Endothelial cell of umbilical vein (primary cell): ENCODE data around the gene FCSK. TPM values are rescaled to one million over a fixed set of nuclear protein-coding genes. Genes with fewer than 3 reads are reported as not detected.
"Not testable (repeated sequence)": the region's sequence is repeated elsewhere in the genome, so short reads cannot be mapped to it uniquely, and the experiment has no call there.

Experiments
- BruUV-seq: library from RNA; stranded (reverse); fragments of 400-500 nt; replicated peaks from 2 replicates; lab custom pipeline; 2021; lab: Mats Ljungman, UMichigan
- CTCF ChIA-PET: fragments of 300-600, 350-600 bp; sonication (Branson Sonifier 250); formaldehyde crosslinking; loops from one replicate; lab custom pipeline; 2021; ENCODE audit warnings: antibody characterized with exemption, inconsistent platforms; lab: Charles Lee
- POLR2A ChIA-PET: fragments of 300-600, 350-600 bp; sonication (Branson Sonifier 250); formaldehyde crosslinking; loops from one replicate; lab custom pipeline; 2021; ENCODE audit warnings: antibody characterized with exemption, inconsistent platforms; lab: Charles Lee
- DNase-seq: peaks from one replicate; pipeline ENCODE4 v3.0.0-alpha.2; 2011; ENCODE audit warnings: low read depth, low spot score
- FAIRE-seq: peaks from 2 replicates; lab custom pipeline; 2011; peaks lifted over from hg19 to GRCh38; lab: Jason Lieb, UNC
- H2AFZ ChIP-seq: 2 replicates; pipeline ENCODE4 v1.6.0; 2012; ENCODE audit warnings: low read depth, low read length, control low read depth, inconsistent platforms
- H3K27ac ChIP-seq: 2 replicates; pipeline ENCODE4 v1.5.1; 2011; ENCODE audit warnings: low read depth, mild to moderate bottlenecking, control low read depth, low read length, moderate library complexity; ENCODE audit not compliant: insufficient read depth
- H3K27me3 ChIP-seq, 2 experiments: 2 replicates each; pipeline versions ENCODE4 v1.6.0 to v1.6.1; 2011; ENCODE audit warnings: low read length in 2 of 2, mixed read lengths in 1 of 2; ENCODE audit not compliant: control insufficient read depth in 2 of 2, insufficient read depth in 2 of 2
- H3K36me3 ChIP-seq, 2 experiments: 2 replicates in 1 of 2; 3 replicates in 1 of 2; pipeline ENCODE4 v1.5.1; 2011; ENCODE audit warnings: low read length in 2 of 2, mild to moderate bottlenecking in 1 of 2, moderate library complexity in 1 of 2; ENCODE audit not compliant: control insufficient read depth in 2 of 2, insufficient read depth in 2 of 2; ENCODE audit errors: extremely low read depth in 1 of 2
- H3K4me1 ChIP-seq: 3 replicates; pipeline ENCODE4 v1.5.1; 2011; ENCODE audit warnings: mild to moderate bottlenecking, low read length; ENCODE audit not compliant: control insufficient read depth, insufficient read depth; ENCODE audit errors: extremely low read depth
- H3K4me2 ChIP-seq: 2 replicates; pipeline ENCODE4 v1.6.1; 2011; ENCODE audit warnings: low read length, control low read depth, mixed read lengths; ENCODE audit not compliant: insufficient read depth
- H3K4me3 ChIP-seq, 3 experiments: fragments of 200-600 bp in 1 of 3; sonication (generic), shearing (Covaris generic) in 1 of 3; replicated peaks in 1 of 3; 2 replicates each; pipeline ENCODE4 v1.5.1; 2011 to 2016; ENCODE audit warnings: control low read depth in 3 of 3, low read length in 3 of 3, mild to moderate bottlenecking in 2 of 3, inconsistent platforms in 1 of 3, low read depth in 1 of 3, moderate library complexity in 1 of 3; ENCODE audit not compliant: insufficient read depth in 1 of 3
- H3K79me2 ChIP-seq: 2 replicates; pipeline ENCODE4 v1.6.0; 2012; ENCODE audit warnings: low read length, inconsistent platforms; ENCODE audit not compliant: control insufficient read depth, insufficient read depth
- H3K9ac ChIP-seq: replicated peaks from 2 replicates; pipeline ENCODE3; 2011; ENCODE audit warnings: low read length, control low read depth; ENCODE audit not compliant: insufficient read depth; ENCODE audit errors: extremely low read depth
- H3K9me1 ChIP-seq: replicated peaks from 3 replicates; pipeline ENCODE4 v1.6.0; 2011; ENCODE audit warnings: mild to moderate bottlenecking, low read length; ENCODE audit not compliant: control insufficient read depth, insufficient read depth; ENCODE audit errors: extremely low read depth
- H3K9me3 ChIP-seq: replicated peaks from 2 replicates; pipeline ENCODE4 v1.5.1; 2012; ENCODE audit warnings: low read length, inconsistent platforms; ENCODE audit not compliant: control insufficient read depth, insufficient read depth
- H4K20me1 ChIP-seq: replicated peaks from 2 replicates; pipeline ENCODE3; 2011; ENCODE audit warnings: mild to moderate bottlenecking, low read length; ENCODE audit not compliant: control insufficient read depth, insufficient read depth; ENCODE audit errors: extremely low read depth
- CTCF ChIP-seq, 2 donors: IDR thresholded peaks; 1 replicate in 1 of 2; 2 replicates in 1 of 2; pipeline ENCODE4 v1.5.1; 2011; ENCODE audit warnings: low read length in 2 of 2, mild to moderate bottlenecking in 2 of 2, moderate library complexity in 2 of 2, control low read depth in 1 of 2, inconsistent platforms in 1 of 2, low read depth in 1 of 2; ENCODE audit not compliant: insufficient read depth in 1 of 2; ENCODE audit errors: extremely low read depth in 1 of 2
- FOS ChIP-seq: IDR thresholded peaks from 2 replicates; pipeline ENCODE4 v1.6.1; 2011; ENCODE audit warnings: mild to moderate bottlenecking, low read length, moderate library complexity, borderline replicate concordance; ENCODE audit not compliant: insufficient read depth
- JUN ChIP-seq: IDR thresholded peaks from 2 replicates; pipeline ENCODE4 v1.6.1; 2011; ENCODE audit warnings: borderline replicate concordance, low read depth; ENCODE audit not compliant: insufficient read length, insufficient read depth
- MAX ChIP-seq: IDR thresholded peaks from 2 replicates; pipeline ENCODE4 v1.6.1; 2011; ENCODE audit not compliant: insufficient read depth, insufficient read length
- POLR2A ChIP-seq: IDR thresholded peaks from 2 replicates; pipeline ENCODE4 v1.6.1; 2012; ENCODE audit warnings: low read depth, mild to moderate bottlenecking, control low read depth, low read length
- POLR2AphosphoS5 ChIP-seq: IDR thresholded peaks from 2 replicates; pipeline ENCODE4 v1.6.1; 2012; ENCODE audit warnings: low read depth, mild to moderate bottlenecking, control low read depth, low read length, moderate library complexity; ENCODE audit not compliant: insufficient read depth
- dilution Hi-C: fragments of 300-500 bp; cut with MboI; formaldehyde crosslinking; loops from one replicate; pipeline ENCODE4 v1.15.0; 2019; ENCODE audit warnings: low sequenced_read_pairs; ENCODE audit not compliant: extremely low pct_ligation_motif_present
- intact Hi-C: fragments of 100-400 bp; cut with micrococcal nuclease; formaldehyde crosslinking; loops from one replicate; pipeline ENCODE4 v1.10.0; 2022
- polyA plus RNA-seq, 4 experiments: library from polyadenylated mRNA; depleted of rRNA in 3 of 4; stranded (reverse) in 3 of 4; unstranded in 1 of 4; fragments of >200 nt; gene quantifications; 2 replicates each; pipeline versions ENCODE4 v1.2.1 to v1.2.3, GENCODE V29; 2011 to 2012; ENCODE audit warnings: missing spikeins in 1 of 4
- total RNA-seq: library from RNA; stranded (reverse); gene quantifications from 2 replicates; pipeline ENCODE4 v1.2.3, GENCODE V29; 2021

The FCSK gene
- total and polyA plus RNA-seq, 2 donors (not counting 3 experiments of a cell fraction or from before 2014, with no cell fraction given), result 12.4 to 18.0 TPM

- Histone ChIP-seq H3K9me3 (no peaks in the 10 kb centered on the region), H4K20me1 (no peaks in the 10 kb centered on the region), H3K4me1 (no peaks in the 10 kb centered on the region), H2AFZ (no peak overlapping the region), H3K36me3 (no peaks in the 10 kb centered on the region), H3K27me3 (no peaks in the 10 kb centered on the region), H3K9me1 (no peaks in the 10 kb centered on the region), H3K27ac (no peak overlapping the region), H3K4me3 (no peak overlapping the region), H3K79me2 (no peaks in the 10 kb centered on the region), H3K9ac (no peak overlapping the region), H3K4me2 (no peak overlapping the region)
- no peak for FAIRE-seq
- BruUV-seq, result no TSS peak
- no peak for TF ChIP-seq FOS
- no peak for TF ChIP-seq CTCF (IDR thresholded peaks at IDR 0.05; ENCODE audit: extremely low read depth in 1 of 2, insufficient read depth in 1 of 2, low read depth in 1 of 2, low read length in 2 of 2)
- no peak for TF ChIP-seq MAX
- TF ChIP-seq JUN, result no peak
- TF ChIP-seq POLR2AphosphoS5, result no peak
- no peak for TF ChIP-seq POLR2A
- intact Hi-C loops (no loop called here), dilution Hi-C loops (no loop called here)
- CTCF ChIA-PET, result no interaction called here
- POLR2A ChIA-PET, result no interaction called here
- no peak for DNase-seq
These were observed 6.3 kb upstream of the FCSK start for GRCh38 chr16:70448075-70448474.

- dilution Hi-C loops, H3K9me3 ChIP-seq, FAIRE-seq, H3K27me3 ChIP-seq, H3K79me2 ChIP-seq, H3K9me1 ChIP-seq, intact Hi-C loops, H3K36me3 ChIP-seq, POLR2A ChIA-PET, H3K9ac ChIP-seq, H3K27ac ChIP-seq, H4K20me1 ChIP-seq, H3K4me1 ChIP-seq, BruUV-seq, DNase-seq: not testable (repeated sequence)
- CTCF ChIA-PET, result interaction anchor here (1.0 to 1.1 kb wide), 2 partner anchors 11 kb away, joined by 3 read pairs; partner anchors contain the start of gene ST3GAL2
- peak overlapping the region; percentile 42 for H3K4me2 ChIP-seq
- H3K4me3 ChIP-seq, result peak overlapping the region in 1 of 3 experiments; percentile 25
- peak overlapping the region; percentile 81 for H2AFZ ChIP-seq
These were observed 4.0 kb upstream of the FCSK start for GRCh38 chr16:70450142-70451003.

GRCh38 chr16:70451004-70451340, 3.4 kb upstream of the FCSK start:
- H3K79me2 ChIP-seq, H3K9me3 ChIP-seq, H3K27me3 ChIP-seq, H4K20me1 ChIP-seq, BruUV-seq, FAIRE-seq, H3K4me1 ChIP-seq, intact Hi-C loops, H3K9me1 ChIP-seq, dilution Hi-C loops, DNase-seq, H3K9ac ChIP-seq, POLR2A ChIA-PET, H3K27ac ChIP-seq, H3K36me3 ChIP-seq: not testable (repeated sequence)
- Histone ChIP-seq H3K4me3 (peak overlapping the region in 1 of 3 experiments; percentile 25), H2AFZ (peak overlapping the region; percentile 81), H3K4me2 (peak overlapping the region; percentile 42)
- CTCF ChIA-PET, result interaction anchor here (0.6 to 1.7 kb wide), 2 partner anchors 8 to 42 kb away, joined by 3 to 5 read pairs; no protein-coding TSS in a partner anchor
